Measurements from ENCODE around the gene LENEP. TPM values are rescaled to one million over a fixed set of nuclear protein-coding genes. Genes with fewer than 3 reads are reported as not detected.

The LENEP gene
- total RNA-seq, 1 experiment from 2014 or later, result 2.8 TPM

DNA sequence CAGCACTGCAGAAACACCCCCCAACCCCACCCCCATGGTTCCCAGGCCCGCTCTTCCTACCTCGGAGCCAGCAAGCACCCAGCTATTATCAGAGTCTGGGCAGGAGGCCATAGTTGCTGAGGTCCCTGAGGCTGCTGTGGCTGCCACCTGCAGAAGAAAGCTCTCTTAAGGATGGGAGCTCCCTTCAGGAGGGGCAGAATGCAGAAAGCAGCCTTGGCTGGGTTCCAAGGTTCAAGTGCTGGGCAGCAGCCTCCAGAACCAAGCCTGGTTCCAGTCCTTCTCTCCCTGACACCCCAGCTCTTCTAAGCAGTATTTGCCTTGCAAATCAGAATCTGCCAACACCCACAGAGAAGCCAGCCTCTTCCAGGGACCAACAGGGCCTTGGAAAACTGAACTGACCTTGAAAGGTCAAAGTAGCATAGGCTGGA is 39.8 kb upstream of the LENEP start:
- Histone ChIP-seq H3K56ac (ENCODE audit: insufficient read length, low read depth, low read length) (no peak overlapping the region), H3K9ac (ENCODE audit: extremely low read depth, insufficient read length, low read length) (no peak overlapping the region), H2BK12ac (ENCODE audit: insufficient read length, low read depth, low read length) (no peak overlapping the region), H3K79me1 (ENCODE audit: insufficient read depth, low read depth, low read length, poor library complexity, severe bottlenecking) (no peaks in the 10 kb centered on the region), H4K5ac (ENCODE audit: insufficient read length, low read depth, low read length) (no peak overlapping the region), H4K20me1 (ENCODE audit: control insufficient read depth, insufficient read depth, insufficient read length) (no peaks in the 10 kb centered on the region), H4K91ac (ENCODE audit: insufficient read length, low read depth, low read length) (no peak overlapping the region), H3K4me1 (ENCODE audit: insufficient read depth, low read length) (peaks cover 4% of the 10 kb centered on the region; the same call in 1 of the 2 replicates), H3K79me2 (ENCODE audit: insufficient read depth, low read length) (no peaks in the 10 kb centered on the region), H2BK5ac (ENCODE audit: insufficient read length, low read length) (no peak overlapping the region), H3K27me3 (ENCODE audit: insufficient read depth, low read length) (no peaks in the 10 kb centered on the region), H3K9me3 (ENCODE audit: control insufficient read depth, low read depth, low read length) (no peaks in the 10 kb centered on the region), H3K27ac (ENCODE audit: insufficient read length, low read depth, low read length) (no peak overlapping the region), H3K23me2 (ENCODE audit: insufficient read length, low read depth, low read length, poor library complexity, severe bottlenecking) (peaks cover 16% of the 10 kb centered on the region), H4K8ac (replicated peaks; ENCODE audit: insufficient read length, low read depth, low read length) (no peak overlapping the region), H3K4ac (ENCODE audit: low read depth, low read length) (no peak overlapping the region), H3K14ac (ENCODE audit: insufficient read depth, low read length) (no peak overlapping the region), H2BK120ac (ENCODE audit: low read depth, low read length, poor library complexity, severe bottlenecking) (no peak overlapping the region), H2AK5ac (ENCODE audit: insufficient read length, low read length) (no peak overlapping the region), H2BK20ac (ENCODE audit: low read depth, low read length, poor library complexity, severe bottlenecking) (no peak overlapping the region), H3K18ac (ENCODE audit: insufficient read length, low read depth, low read length) (no peak overlapping the region), H3T11ph (ENCODE audit: low read length) (no peak overlapping the region), H3K4me2 (ENCODE audit: insufficient read depth, insufficient read length, low read length) (no peak overlapping the region), H2BK15ac (ENCODE audit: low read depth, low read length) (no peak overlapping the region), H2AFZ (ENCODE audit: low read length) (no peak overlapping the region), H3K23ac (ENCODE audit: insufficient read length, low read depth, low read length) (no peak overlapping the region)
- no peak for TF ChIP-seq CTCF (conservative IDR thresholded peaks at IDR 0.05)
- no CpG with 5 or more reads among the region's 2 CpGs for WGBS (ENCODE audit: extremely low coverage, insufficient read length, low lambda C conversion rate)
- no peaks in the 10 kb centered on the region for H3K9me3 Mint-ChIP-seq
- peaks cover 48 to 53% of the 10 kb centered on the region in 2 experiments for H3K4me1 Mint-ChIP-seq
- H3K4me3 Mint-ChIP-seq, result peak overlapping the region in 1 of 2 experiments; percentile 60; a peak in 1 of 5 replicates
- H3K27me3 Mint-ChIP-seq (ENCODE audit: low read depth), result no peaks in the 10 kb centered on the region
- H3K27ac Mint-ChIP-seq, result peak overlapping the region in 1 of 3 experiments; percentile 73; a peak in 1 of 7 replicates
- peaks cover 5 to 17% (median 9%) of the 10 kb centered on the region in 3 experiments for H3K36me3 Mint-ChIP-seq (ENCODE audit: insufficient read depth in 1 of 3, low read depth in 3 of 3)
- no peak for DNase-seq
